Osteocyte (in vitro differentiated cells): ENCODE measurements around the gene TCF15. TPM values are rescaled to one million over a fixed set of nuclear protein-coding genes. Genes with fewer than 3 reads are reported as not detected.

ENCODE experiments used
- DNase-seq: peaks from one replicate; pipeline ENCODE4 v3.0.0; 2021; ENCODE audit warnings: mixed read lengths; ENCODE audit not compliant: unreplicated experiment; ENCODE audit errors: extremely low spot score
- H3K27ac Mint-ChIP-seq: one replicate; pipeline ENCODE4 v1.8.0; 2021; ENCODE audit warnings: mild to moderate bottlenecking, mixed read lengths; ENCODE audit not compliant: unreplicated experiment
- H3K27me3 Mint-ChIP-seq: one replicate; pipeline ENCODE4 v1.8.0; 2021; ENCODE audit warnings: mixed read lengths; ENCODE audit not compliant: unreplicated experiment
- H3K36me3 Mint-ChIP-seq: one replicate; pipeline ENCODE4 v1.8.0; 2021; ENCODE audit warnings: mixed read lengths; ENCODE audit not compliant: unreplicated experiment
- H3K4me1 Mint-ChIP-seq: one replicate; pipeline ENCODE4 v1.8.0; 2021; ENCODE audit warnings: mixed read lengths; ENCODE audit not compliant: unreplicated experiment
- H3K4me3 Mint-ChIP-seq: one replicate; pipeline ENCODE4 v1.8.0; 2021; ENCODE audit warnings: mild to moderate bottlenecking, moderate library complexity, mixed read lengths; ENCODE audit not compliant: unreplicated experiment
- H3K9me3 Mint-ChIP-seq: one replicate; pipeline ENCODE4 v1.8.0; 2021; ENCODE audit warnings: mixed read lengths; ENCODE audit not compliant: unreplicated experiment
- total RNA-seq: library from RNA; stranded (reverse); gene quantifications from 2 replicates; pipeline ENCODE4 v1.2.1, GENCODE V29; 2021
- TF ChIP-seq, protein P1 (sequence below): fragments of 200-600 bp; sonication (generic); IDR thresholded peaks from 2 replicates; pipeline ENCODE4 v1.5.0; 2021; ENCODE audit warnings: antibody characterized with exemption, mild to moderate bottlenecking, moderate library complexity

TCF15 gene
- total RNA-seq, 1 donor from 2014 or later: not detected

DNA sequence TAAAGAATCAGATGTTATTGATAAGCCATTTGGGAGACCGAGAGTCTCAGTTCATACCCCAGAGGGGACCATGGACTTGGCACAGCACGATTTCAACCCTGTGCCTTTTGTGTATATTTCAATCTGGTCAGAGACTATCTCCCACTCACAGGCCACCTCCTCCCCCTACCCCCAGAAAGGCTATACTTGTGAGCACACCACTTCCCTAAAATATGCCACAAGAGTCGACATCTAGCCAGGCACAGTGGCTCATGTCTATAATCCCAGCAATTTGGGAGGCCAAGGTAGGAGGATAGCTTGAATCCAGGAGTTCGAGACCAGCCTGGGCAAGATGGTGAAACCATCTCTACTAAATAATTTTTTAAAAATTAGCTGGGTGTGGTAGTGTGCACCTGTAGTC is 13.6 kb upstream of the TCF15 start:
- no peak overlapping the region for H3K27ac Mint-ChIP-seq
- no peaks in the 10 kb centered on the region for H3K4me1 Mint-ChIP-seq
- no peak for DNase-seq
- H3K36me3 Mint-ChIP-seq: no peaks in the 10 kb centered on the region
- peaks cover 38% of the 10 kb centered on the region for H3K27me3 Mint-ChIP-seq
- H3K4me3 Mint-ChIP-seq: no peak overlapping the region
- TF ChIP-seq, protein P1, sequence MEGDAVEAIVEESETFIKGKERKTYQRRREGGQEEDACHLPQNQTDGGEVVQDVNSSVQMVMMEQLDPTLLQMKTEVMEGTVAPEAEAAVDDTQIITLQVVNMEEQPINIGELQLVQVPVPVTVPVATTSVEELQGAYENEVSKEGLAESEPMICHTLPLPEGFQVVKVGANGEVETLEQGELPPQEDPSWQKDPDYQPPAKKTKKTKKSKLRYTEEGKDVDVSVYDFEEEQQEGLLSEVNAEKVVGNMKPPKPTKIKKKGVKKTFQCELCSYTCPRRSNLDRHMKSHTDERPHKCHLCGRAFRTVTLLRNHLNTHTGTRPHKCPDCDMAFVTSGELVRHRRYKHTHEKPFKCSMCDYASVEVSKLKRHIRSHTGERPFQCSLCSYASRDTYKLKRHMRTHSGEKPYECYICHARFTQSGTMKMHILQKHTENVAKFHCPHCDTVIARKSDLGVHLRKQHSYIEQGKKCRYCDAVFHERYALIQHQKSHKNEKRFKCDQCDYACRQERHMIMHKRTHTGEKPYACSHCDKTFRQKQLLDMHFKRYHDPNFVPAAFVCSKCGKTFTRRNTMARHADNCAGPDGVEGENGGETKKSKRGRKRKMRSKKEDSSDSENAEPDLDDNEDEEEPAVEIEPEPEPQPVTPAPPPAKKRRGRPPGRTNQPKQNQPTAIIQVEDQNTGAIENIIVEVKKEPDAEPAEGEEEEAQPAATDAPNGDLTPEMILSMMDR: no peak
- no peaks in the 10 kb centered on the region for H3K9me3 Mint-ChIP-seq

DNA sequence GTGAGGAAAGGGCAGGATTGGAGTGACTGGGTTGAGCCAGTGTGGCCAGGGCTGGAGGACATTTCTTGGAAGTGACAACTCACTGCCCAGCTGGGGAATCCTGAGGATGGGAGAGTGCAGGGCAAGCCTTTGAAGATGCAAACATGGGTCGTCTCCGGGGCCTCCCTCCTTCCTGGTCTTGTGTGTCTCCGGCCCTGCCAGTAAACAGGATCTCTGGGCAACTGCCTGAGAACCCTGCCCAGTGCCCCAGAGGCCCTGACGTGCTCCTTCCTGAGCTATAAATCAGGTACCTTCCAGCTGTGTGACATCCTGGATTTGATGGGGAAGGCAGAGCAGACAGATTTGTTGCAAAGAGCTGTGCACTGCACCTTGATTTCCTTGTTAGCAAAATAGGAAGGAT is 12.9 kb upstream of the TCF15 start:
- Mint-ChIP-seq H3K4me3 (no peak overlapping the region), H3K27ac (no peak overlapping the region), H3K4me1 (no peaks in the 10 kb centered on the region), H3K9me3 (peaks cover 2% of the 10 kb centered on the region), H3K27me3 (peaks cover 41% of the 10 kb centered on the region), H3K36me3 (no peaks in the 10 kb centered on the region)
- DNase-seq: no peak
- TF ChIP-seq, protein P1: no peak

DNA sequence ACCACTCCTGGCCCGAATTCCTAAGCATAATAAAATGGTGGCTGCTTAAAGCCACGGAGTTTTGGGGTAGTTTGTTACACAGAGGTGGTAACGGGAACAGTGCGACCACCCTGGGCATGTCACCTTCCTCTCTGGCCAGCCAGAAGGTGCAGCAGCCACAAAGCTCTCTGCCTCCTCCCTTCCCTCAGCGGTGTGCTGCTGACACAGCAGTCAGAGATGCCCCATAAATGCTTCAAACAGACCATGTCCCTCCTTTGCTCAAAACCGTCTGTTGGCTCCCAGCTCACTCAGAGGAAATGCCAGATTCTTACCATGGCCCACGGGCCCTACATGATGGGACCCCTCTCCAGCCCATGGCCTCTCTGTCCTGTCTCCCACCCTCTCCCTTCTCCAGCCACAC is 12.1 kb upstream of the TCF15 start:
- peaks cover 8% of the 10 kb centered on the region for H3K9me3 Mint-ChIP-seq

DNA sequence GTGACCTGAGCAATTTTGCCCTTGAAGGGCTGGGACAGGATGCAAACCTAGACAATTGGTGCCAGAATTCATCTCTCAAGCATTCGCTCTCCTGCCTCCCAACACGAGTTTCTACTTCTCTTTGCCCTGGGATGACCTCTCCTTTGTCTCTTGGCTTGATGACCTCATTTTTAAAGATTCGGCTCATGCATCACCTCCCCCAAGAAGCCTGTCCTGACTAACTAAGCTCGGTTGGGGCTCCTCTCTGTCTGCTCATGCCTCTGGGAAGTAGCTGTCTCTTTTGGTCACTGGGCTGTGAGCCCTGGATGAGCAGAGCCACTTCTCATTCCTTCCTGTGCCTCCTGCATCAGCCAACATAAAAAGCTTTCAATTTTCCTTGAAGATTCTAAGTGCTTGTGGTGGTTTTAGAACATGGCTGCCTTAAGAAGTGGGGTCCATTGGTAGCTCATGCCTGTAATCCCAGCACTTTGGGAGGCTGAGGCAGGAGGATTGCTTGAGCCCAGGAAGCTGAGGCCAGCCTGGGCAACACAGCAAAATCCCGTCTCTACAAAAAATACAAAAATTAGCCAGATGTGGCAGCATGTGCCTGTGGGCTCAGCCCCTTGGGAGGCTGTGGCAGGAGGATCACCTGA is 11.1 kb upstream of the TCF15 start:
- H3K27me3 Mint-ChIP-seq: peaks cover 41% of the 10 kb centered on the region
- no peaks in the 10 kb centered on the region for H3K4me1 Mint-ChIP-seq
- no peak overlapping the region for H3K4me3 Mint-ChIP-seq
- DNase-seq: no peak
- H3K36me3 Mint-ChIP-seq: no peaks in the 10 kb centered on the region
- peaks cover 8% of the 10 kb centered on the region for H3K9me3 Mint-ChIP-seq
- TF ChIP-seq, protein P1: no peak
- no peak overlapping the region for H3K27ac Mint-ChIP-seq

More for the DNA sequence above, 12.1 kb upstream of the TCF15 start:
- Mint-ChIP-seq H3K4me1 (no peaks in the 10 kb centered on the region), H3K4me3 (no peak overlapping the region), H3K36me3 (no peaks in the 10 kb centered on the region), H3K27me3 (peaks cover 42% of the 10 kb centered on the region), H3K27ac (no peak overlapping the region)
- no peak for DNase-seq
- TF ChIP-seq, protein P1: no peak

DNA sequence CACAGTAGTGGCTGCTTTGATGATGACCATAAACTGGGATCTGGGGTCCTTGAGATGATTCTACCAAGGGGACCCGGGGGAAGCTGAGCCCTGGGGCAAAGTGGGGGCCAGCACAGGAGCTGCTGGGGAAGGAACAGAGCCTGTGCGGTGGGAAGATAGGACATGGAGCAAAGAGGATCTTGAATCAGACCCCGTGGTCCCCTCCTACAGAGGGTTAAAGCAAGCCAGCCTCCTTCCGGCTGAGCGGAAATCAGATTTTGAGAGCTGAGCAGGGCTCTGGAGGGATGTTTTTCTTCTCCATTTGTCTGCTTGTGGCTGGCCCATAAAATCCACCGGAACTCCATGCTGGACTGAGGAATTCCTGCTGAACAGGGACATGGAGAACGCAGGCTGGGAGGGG is 10.1 kb upstream of the TCF15 start:
- H3K4me3 Mint-ChIP-seq: no peak overlapping the region
- H3K36me3 Mint-ChIP-seq: no peaks in the 10 kb centered on the region
- H3K9me3 Mint-ChIP-seq: peaks cover 8% of the 10 kb centered on the region
- no peaks in the 10 kb centered on the region for H3K4me1 Mint-ChIP-seq
- no peak overlapping the region for H3K27ac Mint-ChIP-seq
- DNase-seq: no peak
- peaks cover 40% of the 10 kb centered on the region for H3K27me3 Mint-ChIP-seq
- TF ChIP-seq, protein P1: no peak
